Osteocyte (in vitro differentiated cells): Measurements from ENCODE around the gene MZB1. TPM values are rescaled to one million over a fixed set of nuclear protein-coding genes. Genes with fewer than 3 reads are reported as not detected.

ENCODE experiments used
- DNase-seq: peaks from one replicate; pipeline ENCODE4 v3.0.0; 2021; ENCODE audit warnings: mixed read lengths; ENCODE audit not compliant: unreplicated experiment; ENCODE audit errors: extremely low spot score
- H3K27ac Mint-ChIP-seq: one replicate; pipeline ENCODE4 v1.8.0; 2021; ENCODE audit warnings: mild to moderate bottlenecking, mixed read lengths; ENCODE audit not compliant: unreplicated experiment
- H3K27me3 Mint-ChIP-seq: one replicate; pipeline ENCODE4 v1.8.0; 2021; ENCODE audit warnings: mixed read lengths; ENCODE audit not compliant: unreplicated experiment
- H3K36me3 Mint-ChIP-seq: one replicate; pipeline ENCODE4 v1.8.0; 2021; ENCODE audit warnings: mixed read lengths; ENCODE audit not compliant: unreplicated experiment
- H3K4me1 Mint-ChIP-seq: one replicate; pipeline ENCODE4 v1.8.0; 2021; ENCODE audit warnings: mixed read lengths; ENCODE audit not compliant: unreplicated experiment
- H3K4me3 Mint-ChIP-seq: one replicate; pipeline ENCODE4 v1.8.0; 2021; ENCODE audit warnings: mild to moderate bottlenecking, moderate library complexity, mixed read lengths; ENCODE audit not compliant: unreplicated experiment
- H3K9me3 Mint-ChIP-seq: one replicate; pipeline ENCODE4 v1.8.0; 2021; ENCODE audit warnings: mixed read lengths; ENCODE audit not compliant: unreplicated experiment
- CTCF ChIP-seq: fragments of 200-600 bp; sonication (generic); IDR thresholded peaks from 2 replicates; pipeline ENCODE4 v1.5.0; 2021; ENCODE audit warnings: antibody characterized with exemption, mild to moderate bottlenecking, moderate library complexity
- total RNA-seq: library from RNA; stranded (reverse); gene quantifications from 2 replicates; pipeline ENCODE4 v1.2.1, GENCODE V29; 2021

MZB1 gene
- total RNA-seq, 1 donor from 2014 or later = not detected

GRCh38 chr5:139340051-139340450 lies 49.7 kb downstream of the MZB1 start:
- H3K27me3 Mint-ChIP-seq = no peaks in the 10 kb centered on the region
- no peaks in the 10 kb centered on the region for H3K9me3 Mint-ChIP-seq
- no peak overlapping the region for H3K27ac Mint-ChIP-seq
- H3K4me3 Mint-ChIP-seq = no peak overlapping the region
- H3K36me3 Mint-ChIP-seq = peaks cover 8% of the 10 kb centered on the region
- TF ChIP-seq CTCF = no peak
- H3K4me1 Mint-ChIP-seq = peaks cover 33% of the 10 kb centered on the region
- no peak for DNase-seq

Other genes with a start within 250 kb of the MZB1 start
- 58.0 and 58.4 TPM in 2 replicates for gene SIL1, start 191.5 kb downstream of the MZB1 start, total RNA-seq
- 216 and 218 TPM in 2 replicates for gene MATR3, start 96.2 kb downstream of the MZB1 start, total RNA-seq
- 66.7 and 71.8 TPM in 2 replicates for gene PAIP2, start 48.1 kb downstream of the MZB1 start, total RNA-seq
- not detected in 2 replicates for gene SLC23A1, start 6.6 kb downstream of the MZB1 start, total RNA-seq
- gene PROB1, start 5.2 kb upstream of the MZB1 start, total RNA-seq = 1.5 and 1.6 TPM in 2 replicates
- 4.6 TPM in 2 replicates for gene SPATA24, start 14.2 kb upstream of the MZB1 start, total RNA-seq
- 26.2 and 32.7 TPM in 2 replicates for gene DNAJC18, start 49.6 kb upstream of the MZB1 start, total RNA-seq
- gene ECSCR, start 72.8 kb upstream of the MZB1 start, total RNA-seq = 0.47 TPM in 1 of 2 replicates, not detected in the other
- gene SMIM33, start 81.1 kb upstream of the MZB1 start, total RNA-seq = not detected in 2 replicates
- 61.6 and 73.0 TPM in 2 replicates for gene STING1, start 92.8 kb upstream of the MZB1 start, total RNA-seq
- 114 and 127 TPM in 2 replicates for gene UBE2D2, start 171.4 kb upstream of the MZB1 start, total RNA-seq